ENCODE measurements around the gene BDKRB2.

BDKRB2 gene

GRCh38 chr14:96252999-96253539 lies 48.4 kb downstream of the BDKRB2 start:
- no peak for DNase-seq (ENCODE audit: low spot score)

GRCh38 chr14:96254687-96255086 lies 50.0 kb downstream of the BDKRB2 start:
- no peak for DNase-seq (ENCODE audit: low spot score)

- no peak for DNase-seq (ENCODE audit: low spot score)
Observed at GRCh38 chr14:96255501-96256366, 51.1 kb downstream of the BDKRB2 start, which contains the start of gene BDKRB1. Gene BDKRB1 (plus strand): TSS chr14:96256210. CDS start chr14:96263683, 7,473 bp downstream.

GRCh38 chr14:96256407-96256806 lies 51.8 kb downstream of the BDKRB2 start:
- DNase-seq (ENCODE audit: low spot score), result no peak

- no peak for DNase-seq (ENCODE audit: low spot score)
Observed at GRCh38 chr14:96257056-96257455, 52.4 kb downstream of the BDKRB2 start.

- no peak for DNase-seq (ENCODE audit: low spot score)
Observed at GRCh38 chr14:96257900-96258299, 53.3 kb downstream of the BDKRB2 start.

GRCh38 chr14:96260341-96260821 lies 55.7 kb downstream of the BDKRB2 start:
- no peak for DNase-seq (ENCODE audit: low spot score)

GRCh38 chr14:96261053-96261452 lies 56.4 kb downstream of the BDKRB2 start:
- no peak for DNase-seq (ENCODE audit: low spot score)

GRCh38 chr14:96261772-96262655 lies 57.4 kb downstream of the BDKRB2 start:
- DNase-seq (ENCODE audit: low spot score), result no peak

GRCh38 chr14:96263347-96264199 lies 58.9 kb downstream of the BDKRB2 start:
- no peak for DNase-seq (ENCODE audit: low spot score)

GRCh38 chr14:96264200-96264553 lies 59.5 kb downstream of the BDKRB2 start:
- DNase-seq (ENCODE audit: low spot score), result no peak

- no peak for DNase-seq (ENCODE audit: low spot score)
Observed at GRCh38 chr14:96264853-96265252, 60.2 kb downstream of the BDKRB2 start.

- no peak for DNase-seq (ENCODE audit: low spot score)
Observed at GRCh38 chr14:96265383-96266095, 60.9 kb downstream of the BDKRB2 start.

- no peak for DNase-seq (ENCODE audit: low spot score)
Observed at GRCh38 chr14:96267336-96267735, 62.7 kb downstream of the BDKRB2 start.

- DNase-seq (ENCODE audit: low spot score), result no peak
Observed at GRCh38 chr14:96267916-96268315, 63.3 kb downstream of the BDKRB2 start.

GRCh38 chr14:96268431-96269358 lies 64.1 kb downstream of the BDKRB2 start:
- DNase-seq (ENCODE audit: low spot score), result no peak

- no peak for DNase-seq (ENCODE audit: low spot score)
Observed at GRCh38 chr14:96269359-96269710, 64.7 kb downstream of the BDKRB2 start.

- DNase-seq (ENCODE audit: low spot score), result no peak
Observed at GRCh38 chr14:96270565-96271420, 66.2 kb downstream of the BDKRB2 start.

GRCh38 chr14:96271421-96271762 lies 66.8 kb downstream of the BDKRB2 start:
- DNase-seq (ENCODE audit: low spot score), result no peak

Data from Ammon's horn (tissue), 1 donor.